H1 (cell line): ENCODE data around the gene F5. TPM values are rescaled to one million over a fixed set of nuclear protein-coding genes. Genes with fewer than 3 reads are reported as not detected.

Experiments
- CTCF ChIA-PET: fragments of 300-600 bp; sonication (Branson Sonifier 250); formaldehyde crosslinking; loops from one replicate; lab custom pipeline; 2021; ENCODE audit not compliant: partially characterized antibody; lab: Charles Lee
- POLR2A ChIA-PET: fragments of 300-600 bp; sonication (Branson Sonifier 250); formaldehyde crosslinking; loops from one replicate; lab custom pipeline; 2021; ENCODE audit warnings: inconsistent platforms; ENCODE audit not compliant: partially characterized antibody; lab: Charles Lee
- DNase-seq, 2 experiments: peaks; one replicate each; pipeline versions ENCODE4 v3.0.0 to v3.0.0-alpha.2; 2010 to 2022; ENCODE audit warnings: low spot score in 2 of 2, low read depth in 1 of 2, mixed read lengths in 1 of 2
- FAIRE-seq: peaks from 2 replicates; lab custom pipeline; 2011; peaks lifted over from hg19 to GRCh38; lab: Jason Lieb, UNC
- H2AFZ ChIP-seq: 2 replicates; pipeline ENCODE4 v1.8.1; 2012; ENCODE audit warnings: low read length, inconsistent platforms
- H2AK5ac ChIP-seq: 2 replicates; pipeline ENCODE4 v1.6.1; 2013; ENCODE audit warnings: low read depth, low read length
- H2BK120ac ChIP-seq: replicated peaks from 2 replicates; pipeline ENCODE3; 2013; ENCODE audit warnings: low read depth, low read length, inconsistent platforms
- H2BK12ac ChIP-seq: 2 replicates; pipeline ENCODE4 v1.6.1; 2013; ENCODE audit warnings: low read depth, low read length
- H2BK15ac ChIP-seq: 2 replicates; pipeline ENCODE4 v1.6.1; 2013; ENCODE audit warnings: low read length
- H2BK20ac ChIP-seq: 2 replicates; pipeline ENCODE4 v1.6.1; 2013; ENCODE audit warnings: low read length
- H2BK5ac ChIP-seq: 2 replicates; pipeline ENCODE4 v1.6.1; 2013; ENCODE audit warnings: low read depth, low read length
- H3K14ac ChIP-seq: 2 replicates; pipeline ENCODE4 v1.6.1; 2013; ENCODE audit warnings: inconsistent platforms; ENCODE audit not compliant: insufficient read length
- H3K18ac ChIP-seq: 2 replicates; pipeline ENCODE4 v1.6.1; 2013; ENCODE audit warnings: low read length; ENCODE audit errors: extremely low read depth
- H3K23ac ChIP-seq: 2 replicates; pipeline ENCODE4 v1.6.1; 2013; ENCODE audit warnings: inconsistent platforms; ENCODE audit not compliant: insufficient read length
- H3K23me2 ChIP-seq: 2 replicates; pipeline ENCODE4 v1.6.1; 2013; ENCODE audit warnings: low read depth, low read length
- H3K27ac ChIP-seq: 2 replicates; pipeline ENCODE4 v1.6.1; 2011; ENCODE audit warnings: low read depth, low read length, inconsistent platforms
- H3K27me3 ChIP-seq, 4 experiments: replicated peaks in 1 of 4; 1 replicate in 1 of 4; 2 replicates in 3 of 4; pipeline versions ENCODE4 v1.6.1 to v1.8.1; 2011 to 2013; ENCODE audit warnings: low read length in 3 of 4, mild to moderate bottlenecking in 3 of 4, inconsistent platforms in 2 of 4, mixed read lengths in 2 of 4, moderate library complexity in 1 of 4; ENCODE audit not compliant: control insufficient read depth in 3 of 4, insufficient read depth in 3 of 4; ENCODE audit errors: extremely low read depth in 1 of 4
- H3K36me3 ChIP-seq, 4 experiments: 2 replicates each; pipeline versions ENCODE4 v1.6.1 to v1.8.1; 2011 to 2013; ENCODE audit warnings: mild to moderate bottlenecking in 4 of 4, low read length in 3 of 4, moderate library complexity in 2 of 4, control low read depth in 1 of 4, inconsistent platforms in 1 of 4; ENCODE audit not compliant: insufficient read depth in 4 of 4, control insufficient read depth in 2 of 4
- H3K4ac ChIP-seq: replicated peaks from 2 replicates; pipeline ENCODE3; 2013; ENCODE audit warnings: low read length, low read depth, mixed read lengths, inconsistent platforms; ENCODE audit not compliant: insufficient read length
- H3K4me1 ChIP-seq, 4 experiments: replicated peaks in 1 of 4; 1 replicate in 1 of 4; 2 replicates in 3 of 4; pipeline versions ENCODE4 v1.6.1 to v1.8.1; 2011 to 2013; ENCODE audit warnings: low read length in 3 of 4, inconsistent platforms in 2 of 4, mixed read lengths in 1 of 4; ENCODE audit not compliant: insufficient read depth in 4 of 4, control insufficient read depth in 3 of 4
- H3K4me2 ChIP-seq, 2 experiments: 2 replicates each; pipeline versions ENCODE4 v1.6.1 to v1.8.1; 2011 to 2013; ENCODE audit warnings: low read depth in 2 of 2, low read length in 2 of 2, control low read depth in 1 of 2, inconsistent platforms in 1 of 2, mild to moderate bottlenecking in 1 of 2; ENCODE audit not compliant: insufficient read depth in 1 of 2
- H3K4me3 ChIP-seq, 4 experiments: fragments of 200-600, 300-600 bp in 1 of 4; sonication (generic), shearing (Covaris generic), sonication (Bioruptor Twin) in 1 of 4; 2 replicates each; pipeline versions ENCODE4 v1.5.1 to v1.8.1; 2011 to 2016; ENCODE audit warnings: low read length in 4 of 4, low read depth in 3 of 4, control low read depth in 2 of 4, inconsistent platforms in 2 of 4, mild to moderate bottlenecking in 2 of 4, mixed read lengths in 1 of 4, moderate library complexity in 1 of 4; ENCODE audit not compliant: insufficient read depth in 2 of 4; ENCODE audit errors: extremely low read depth in 1 of 4
- H3K56ac ChIP-seq: replicated peaks from 2 replicates; pipeline ENCODE3; 2013; ENCODE audit warnings: low read depth, mild to moderate bottlenecking, mixed read lengths, low read length, inconsistent platforms; ENCODE audit not compliant: insufficient read length
- H3K79me1 ChIP-seq: 2 replicates; pipeline ENCODE4 v1.6.1; 2013; ENCODE audit warnings: low read depth, low read length, control low read depth
- H3K79me2 ChIP-seq, 2 experiments: 2 replicates each; pipeline versions ENCODE4 v1.6.1 to v1.8.1; 2012 to 2013; ENCODE audit warnings: low read length in 2 of 2, mild to moderate bottlenecking in 2 of 2, inconsistent platforms in 1 of 2; ENCODE audit not compliant: insufficient read depth in 2 of 2, control insufficient read depth in 1 of 2
- H3K9ac ChIP-seq, 4 experiments: replicated peaks in 1 of 4; 1 replicate in 1 of 4; 2 replicates in 3 of 4; pipeline versions ENCODE4 v1.6.1 to v1.8.1; 2011 to 2013; ENCODE audit warnings: low read depth in 3 of 4, low read length in 3 of 4, control low read depth in 2 of 4, mild to moderate bottlenecking in 2 of 4, moderate library complexity in 2 of 4, inconsistent platforms in 1 of 4; ENCODE audit errors: extremely low read depth in 1 of 4
- H3K9me3 ChIP-seq, 2 experiments: 2 replicates each; pipeline versions ENCODE4 v1.6.1 to v1.8.1; 2012 to 2013; ENCODE audit warnings: mild to moderate bottlenecking in 2 of 2, moderate library complexity in 2 of 2, control low read depth in 1 of 2, inconsistent platforms in 1 of 2, low read depth in 1 of 2, low read length in 1 of 2, mixed read lengths in 1 of 2; ENCODE audit not compliant: insufficient read depth in 2 of 2
- H4K20me1 ChIP-seq, 2 experiments: replicated peaks in 1 of 2; 2 replicates each; pipeline versions ENCODE3 to v1.8.1; 2011 to 2013; ENCODE audit warnings: inconsistent platforms in 2 of 2, low read length in 2 of 2, mild to moderate bottlenecking in 1 of 2; ENCODE audit not compliant: insufficient read depth in 2 of 2, control insufficient read depth in 1 of 2
- H4K5ac ChIP-seq: 2 replicates; pipeline ENCODE4 v1.6.1; 2013; ENCODE audit warnings: low read length, low read depth, mixed read lengths, inconsistent platforms; ENCODE audit not compliant: insufficient read length
- H4K8ac ChIP-seq: 2 replicates; pipeline ENCODE4 v1.8.0; 2013; ENCODE audit warnings: mild to moderate bottlenecking, moderate library complexity, low read length, inconsistent platforms; ENCODE audit not compliant: insufficient read depth; ENCODE audit errors: extremely low read depth
- H4K91ac ChIP-seq: replicated peaks from 2 replicates; pipeline ENCODE3; 2013; ENCODE audit warnings: low read length, mixed read lengths, inconsistent platforms; ENCODE audit not compliant: insufficient read length
- CBX5 ChIP-seq: fragments of 300-800, 300-1000 bp; sonication (generic); IDR thresholded peaks from 2 replicates; pipeline ENCODE4 v1.7.1; 2016; ENCODE audit warnings: antibody characterized with exemption, low read length, low read depth
- GABPA ChIP-seq: IDR thresholded peaks from 2 replicates; pipeline ENCODE4 v1.6.1; 2011; ENCODE audit warnings: mild to moderate bottlenecking, low read length, moderate library complexity, borderline replicate concordance; ENCODE audit not compliant: insufficient read depth
- RBBP5 ChIP-seq: IDR thresholded peaks from 2 replicates; pipeline ENCODE4 v1.7.1; 2012; ENCODE audit warnings: low read depth, mild to moderate bottlenecking, inconsistent platforms, low read length, moderate library complexity, borderline replicate concordance
- RFX5 ChIP-seq: IDR thresholded peaks from 2 replicates; pipeline ENCODE4 v1.6.1; 2011; ENCODE audit warnings: low read depth, low read length, improper control_type of control experiment, borderline replicate concordance
- YY1 ChIP-seq: IDR thresholded peaks from 2 replicates; pipeline ENCODE4 v1.6.1; 2011; ENCODE audit warnings: low read depth, mild to moderate bottlenecking, low read length
- WGBS, 2 experiments: shearing (Covaris generic) in 1 of 2; methylation state at CpG; one replicate each; pipeline versions ENCODE4 v1.1.6 to v1.1.7; 2013 to 2015; ENCODE audit warnings: low lambda C conversion rate in 2 of 2, mixed read lengths in 2 of 2, inconsistent platforms in 1 of 2, low coverage in 1 of 2, missing lambda C conversion rate in 1 of 2; ENCODE audit not compliant: insufficient replicate concordance in 2 of 2, insufficient coverage in 1 of 2, insufficient read length in 1 of 2; ENCODE audit errors: extremely low coverage in 1 of 2, missing lambda C conversion rate in 1 of 2; 5-methylcytosine and 5-hydroxymethylcytosine counted together
- polyA plus RNA-seq, 7 experiments: library from polyadenylated mRNA; depleted of rRNA in 3 of 7; stranded (reverse) in 5 of 7; unstranded in 2 of 7; fragments of >200 nt in 5 of 7; fragments of 200-250 nt in 2 of 7; gene quantifications; 1 replicate in 5 of 7; 2 replicates in 1 of 7; 4 replicates in 1 of 7; pipeline versions ENCODE4 v1.2.1 to v1.2.3, GENCODE V29; 2011 to 2013; ENCODE audit warnings: missing spikeins in 2 of 7, mixed read lengths in 2 of 7
- total RNA-seq: library from RNA; stranded (reverse); fragmentation: NEBNext Ultra II Directional; extraction: Animal tissue kit (Norgen Biotek cat#: 25700); gene quantifications from 2 replicates; pipeline ENCODE4 v1.2.1, GENCODE V29; 2021

The F5 gene
- total and polyA plus RNA-seq, 2 of the 8 experiments (the other 6 are each of a cell fraction or from before 2014, with no cell fraction given): 0.04 to 0.06 TPM

DNA sequence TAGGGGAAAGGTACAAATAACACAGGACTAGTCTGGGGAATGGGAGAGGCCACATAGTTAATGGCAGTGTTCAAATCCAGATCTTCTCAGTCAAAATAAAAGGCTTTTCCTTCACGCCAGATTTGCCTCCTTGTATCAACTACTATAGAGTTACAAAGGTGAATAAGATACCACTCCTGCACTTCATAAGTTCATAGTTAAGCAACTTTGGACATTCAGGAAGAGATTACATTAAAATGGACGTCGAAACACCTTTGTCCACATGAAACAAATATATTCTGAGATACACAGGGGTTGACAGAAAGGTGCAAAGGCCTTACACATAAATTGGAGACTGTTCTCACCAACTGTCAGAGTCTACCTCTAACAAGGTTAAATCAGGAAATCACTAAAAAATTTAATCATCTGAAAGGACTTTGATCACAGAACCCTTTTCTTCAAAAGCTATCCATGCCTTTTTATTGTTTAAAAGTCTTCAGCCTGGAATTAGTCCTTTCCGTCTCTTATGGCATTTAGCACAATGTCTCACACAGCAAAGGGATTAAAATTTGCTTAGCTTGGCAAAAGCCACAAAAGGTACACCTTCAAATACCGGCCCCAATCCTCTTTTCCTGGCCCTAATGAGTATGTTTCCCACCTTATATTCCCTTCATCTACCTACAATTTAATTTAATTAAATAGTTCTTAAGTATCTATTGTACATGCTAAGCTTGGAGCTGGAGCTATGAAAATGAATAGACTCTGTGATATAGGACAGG is 8.1 kb downstream of the F5 start:
- ChIA-PET CTCF (interaction anchor here (0.6 to 1.3 kb wide), 2 partner anchors 27 to 217 kb away, joined by 3 read pairs; partner anchors contain the start of gene METTL18), POLR2A (interaction anchor here (0.6 kb wide), 1 partner anchor 79 kb away, joined by 3 read pairs; no protein-coding TSS in a partner anchor)
- no peaks in the 10 kb centered on the region for H3K79me2 ChIP-seq
- no peaks in the 10 kb centered on the region for H4K20me1 ChIP-seq
- no peak overlapping the region for H4K91ac ChIP-seq
- no peaks in the 10 kb centered on the region; the same call in 1 of the 2 replicates for H3K23me2 ChIP-seq
- no peak overlapping the region for H3K9ac ChIP-seq
- no peak overlapping the region for H2BK20ac ChIP-seq
- no peak overlapping the region for H3K23ac ChIP-seq
- H3K27ac ChIP-seq: no peak overlapping the region
- H3K4me1 ChIP-seq: no peaks in the 10 kb centered on the region
- H3K56ac ChIP-seq: no peak overlapping the region
- H3K18ac ChIP-seq: no peak overlapping the region
- no peak for FAIRE-seq
- H3K36me3 ChIP-seq: no peaks in the 10 kb centered on the region
- H4K5ac ChIP-seq: no peak overlapping the region
- H3K4me2 ChIP-seq: no peak overlapping the region
- no peak overlapping the region for H3K4ac ChIP-seq
- H3K27me3 ChIP-seq: no peaks in the 10 kb centered on the region
- H2BK120ac ChIP-seq: no peak overlapping the region
- no peak overlapping the region for H3K14ac ChIP-seq
- H2AFZ ChIP-seq: no peak overlapping the region
- no peak overlapping the region for H2BK5ac ChIP-seq
- no peak overlapping the region for H2BK12ac ChIP-seq
- WGBS, 2 experiments: 84% methylated on average over 5 of the region's 5 CpGs; no CpG with 5 or more reads in 1 of the 2 experiments
- H2BK15ac ChIP-seq: no peak overlapping the region
- no peaks in the 10 kb centered on the region for H3K79me1 ChIP-seq
- TF ChIP-seq GABPA: no peak
- TF ChIP-seq CBX5: no peak
- no peak for TF ChIP-seq YY1
- TF ChIP-seq RBBP5: no peak
- TF ChIP-seq RFX5: no peak
- TF ChIP-seq, all 59 proteins: peak for 0
- no peak for DNase-seq
- H3K4me3 ChIP-seq: no peak overlapping the region
- no peak overlapping the region for H2AK5ac ChIP-seq
- no peak overlapping the region for H4K8ac ChIP-seq
- no peaks in the 10 kb centered on the region for H3K9me3 ChIP-seq
